Kidney epithelial cell (primary cell): ENCODE measurements around the gene MLN. TPM values are rescaled to one million over a fixed set of nuclear protein-coding genes. Genes with fewer than 3 reads are reported as not detected.

Experiments
- DNase-seq: peaks from one replicate; pipeline ENCODE4 v3.0.0-alpha.2; 2010; ENCODE audit warnings: low read depth
- H3K27me3 ChIP-seq: 2 replicates; pipeline ENCODE4 v1.6.0; 2011; ENCODE audit warnings: low read length; ENCODE audit not compliant: control insufficient read depth, insufficient read depth
- H3K36me3 ChIP-seq: 2 replicates; pipeline ENCODE4 v1.5.1; 2011; ENCODE audit warnings: low read length; ENCODE audit not compliant: control insufficient read depth, insufficient read depth
- H3K4me3 ChIP-seq: 2 replicates; pipeline ENCODE4 v1.5.1; 2011; ENCODE audit warnings: low read depth, mild to moderate bottlenecking, control low read depth, low read length
- CTCF ChIP-seq: IDR thresholded peaks from 2 replicates; pipeline ENCODE4 v1.5.1; 2011; ENCODE audit warnings: mild to moderate bottlenecking, moderate library complexity, low read length, control low read depth, inconsistent platforms; ENCODE audit not compliant: insufficient read depth, poor library complexity, severe bottlenecking
- total RNA-seq: library from RNA; depleted of rRNA; stranded (reverse); fragments of >200 nt; gene quantifications from 2 replicates; pipeline ENCODE4 v1.2.3, GENCODE V29; 2015

The MLN gene
- total RNA-seq, 1 donor from 2014 or later = not detected

- Histone ChIP-seq H3K36me3 (no peaks in the 10 kb centered on the region), H3K27me3 (peaks cover 29% of the 10 kb centered on the region), H3K4me3 (no peak overlapping the region)
- no peak for TF ChIP-seq CTCF
- no peak for DNase-seq
These were observed 15.2 kb upstream of the MLN start for GRCh38 chr6:33819021-33819420.

GRCh38 chr6:33818293-33818692, 14.5 kb upstream of the MLN start:
- H3K4me3 ChIP-seq = no peak overlapping the region
- peaks cover 34% of the 10 kb centered on the region for H3K27me3 ChIP-seq
- no peak for TF ChIP-seq CTCF
- H3K36me3 ChIP-seq = no peaks in the 10 kb centered on the region
- no peak for DNase-seq

GRCh38 chr6:33817489-33817888, 13.7 kb upstream of the MLN start:
- no peak for DNase-seq
- Histone ChIP-seq H3K27me3 (peaks cover 37% of the 10 kb centered on the region), H3K4me3 (no peak overlapping the region), H3K36me3 (no peaks in the 10 kb centered on the region)
- TF ChIP-seq CTCF = no peak

GRCh38 chr6:33816911-33817310, 13.1 kb upstream of the MLN start:
- no peak for DNase-seq
- H3K36me3 ChIP-seq = no peaks in the 10 kb centered on the region
- peaks cover 37% of the 10 kb centered on the region for H3K27me3 ChIP-seq
- TF ChIP-seq CTCF = no peak
- H3K4me3 ChIP-seq = no peak overlapping the region

GRCh38 chr6:33815854-33816253, 12.1 kb upstream of the MLN start:
- Histone ChIP-seq H3K4me3 (no peak overlapping the region), H3K27me3 (peaks cover 31% of the 10 kb centered on the region), H3K36me3 (no peaks in the 10 kb centered on the region)
- TF ChIP-seq CTCF = no peak
- DNase-seq = no peak
